PC-9 (cell line): ENCODE measurements around the gene MYBBP1A. TPM values are rescaled to one million over a fixed set of nuclear protein-coding genes. Genes with fewer than 3 reads are reported as not detected.

Experiments used
- BruUV-seq: library from RNA; stranded (reverse); fragments of 400-500 nt; replicated peaks from 2 replicates; lab custom pipeline; 2021; lab: Mats Ljungman, UMichigan
- CTCF ChIA-PET: fragments of 300-600 bp; sonication (Branson Sonifier 250); formaldehyde crosslinking; loops from one replicate; lab custom pipeline; 2022; ENCODE audit warnings: antibody characterized with exemption; lab: Charles Lee
- POLR2A ChIA-PET: fragments of 300-600 bp; sonication (Branson Sonifier 250); formaldehyde crosslinking; loops from one replicate; lab custom pipeline; 2022; ENCODE audit warnings: antibody characterized with exemption; ENCODE audit not compliant: unreplicated experiment; lab: Charles Lee
- DNase-seq, 2 experiments: peaks; one replicate each; pipeline versions ENCODE4 v3.0.0 to v3.0.0-alpha.2; 2015 to 2022; ENCODE audit warnings: mixed read lengths in 1 of 2
- H2AFZ ChIP-seq: fragments of 200-600 bp; sonication (generic); 2 replicates; pipeline ENCODE4 v1.8.1; 2017; ENCODE audit warnings: antibody characterized with exemption
- H3F3A ChIP-seq: fragments of 200-600 bp; sonication (generic); 2 replicates; pipeline ENCODE4 v1.8.1; 2017; ENCODE audit warnings: antibody characterized with exemption, mild to moderate bottlenecking, low read depth; ENCODE audit not compliant: insufficient read depth
- H3K27ac ChIP-seq: fragments of 200-600 bp; sonication (generic); 2 replicates; pipeline ENCODE4 v1.6.1; 2016; ENCODE audit warnings: mixed run types
- H3K27me3 ChIP-seq: fragments of 200-600 bp; sonication (generic); 2 replicates; pipeline ENCODE4 v1.6.1; 2016; ENCODE audit warnings: low read depth, mixed run types; ENCODE audit not compliant: insufficient read depth
- H3K36me3 ChIP-seq: fragments of 200-600 bp; sonication (generic); 2 replicates; pipeline ENCODE4 v1.6.1; 2016; ENCODE audit warnings: low read depth, mixed run types
- H3K4me1 ChIP-seq: fragments of 200-600 bp; sonication (generic); replicated peaks from 2 replicates; pipeline ENCODE4 v1.6.1; 2016; ENCODE audit warnings: mixed run types; ENCODE audit not compliant: insufficient read depth
- H3K4me2 ChIP-seq: fragments of 200-600 bp; sonication (generic); 2 replicates; pipeline ENCODE4 v1.6.1; 2017; ENCODE audit warnings: mixed run types
- H3K4me3 ChIP-seq: fragments of 200-600 bp; sonication (generic); 2 replicates; pipeline ENCODE4 v1.6.1; 2016; ENCODE audit warnings: mixed run types
- H3K79me2 ChIP-seq: fragments of 200-600 bp; sonication (generic); 2 replicates; pipeline ENCODE4 v1.6.1; 2017; ENCODE audit warnings: low read depth, mixed run types
- H3K9me2 ChIP-seq: fragments of 200-600 bp; sonication (generic); 2 replicates; pipeline ENCODE4 v1.8.1; 2017; ENCODE audit warnings: mild to moderate bottlenecking; ENCODE audit not compliant: insufficient read depth
- H3K9me3 ChIP-seq: fragments of 200-600 bp; sonication (generic); 2 replicates; pipeline ENCODE4 v1.8.1; 2016; ENCODE audit warnings: low read depth; ENCODE audit not compliant: insufficient read depth
- H4K20me1 ChIP-seq: fragments of 200-600 bp; sonication (generic); 2 replicates; pipeline ENCODE4 v1.8.1; 2017; ENCODE audit not compliant: insufficient read depth
- EZH2 ChIP-seq: fragments of 200-600 bp; sonication (generic); IDR thresholded peaks from 2 replicates; pipeline ENCODE4 v1.8.0; 2017; ENCODE audit warnings: antibody characterized with exemption, low read depth
- intact Hi-C: fragments of 100-400 bp; cut with micrococcal nuclease; formaldehyde crosslinking; loops from one replicate; pipeline ENCODE4 v1.10.0; 2022; ENCODE audit not compliant: unreplicated experiment
- total RNA-seq: library from RNA; stranded (reverse); gene quantifications from 2 replicates; pipeline ENCODE4 v1.2.3, GENCODE V29; 2021
- TF ChIP-seq, protein P1 (sequence below): fragments of 200-600 bp; sonication (generic); conservative IDR thresholded peaks from 2 replicates; pipeline ENCODE4 v1.6.1; 2017; ENCODE audit warnings: mixed run types, antibody characterized with exemption, mild to moderate bottlenecking, moderate library complexity

The MYBBP1A gene
- total RNA-seq, 1 experiment from 2014 or later, result 89.1 TPM

DNA sequence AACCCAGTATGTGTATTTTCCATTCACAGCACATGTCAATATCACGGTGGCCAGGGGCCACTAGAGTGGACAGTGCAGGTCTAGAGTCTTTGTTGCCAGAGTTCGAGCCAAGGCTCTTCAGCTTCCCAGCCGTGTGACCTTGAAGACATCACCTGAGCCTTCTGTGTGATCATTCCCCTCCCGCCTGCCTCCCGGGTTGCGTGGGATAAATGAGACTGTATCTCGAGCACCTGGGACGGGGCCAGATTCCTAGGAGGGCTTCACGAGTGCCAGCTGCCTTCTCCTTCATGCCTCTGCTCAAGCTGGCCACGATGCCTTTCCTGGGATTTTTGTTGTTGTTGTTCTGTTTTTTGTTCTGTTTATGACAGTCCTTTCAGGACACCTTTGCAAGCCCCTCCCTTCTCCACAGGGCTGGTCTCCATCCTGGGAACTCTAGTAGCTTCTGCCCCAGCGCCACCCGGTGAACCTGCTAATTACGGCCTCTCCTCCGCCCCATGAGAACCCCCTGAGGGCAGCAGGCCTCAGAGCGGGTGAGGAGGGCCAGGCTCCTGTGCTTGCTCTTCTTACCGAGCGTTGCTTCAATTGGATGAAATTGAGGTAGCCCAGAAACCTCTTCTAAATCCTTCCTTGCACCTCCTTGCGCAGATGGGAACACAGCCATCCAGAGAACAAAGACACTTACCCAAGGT, 52.6 kb downstream of the MYBBP1A start:
- CTCF ChIA-PET, result interaction anchor here (0.6 kb wide), 1 partner anchor 226 kb away, joined by 4 read pairs; no protein-coding TSS in a partner anchor

DNA sequence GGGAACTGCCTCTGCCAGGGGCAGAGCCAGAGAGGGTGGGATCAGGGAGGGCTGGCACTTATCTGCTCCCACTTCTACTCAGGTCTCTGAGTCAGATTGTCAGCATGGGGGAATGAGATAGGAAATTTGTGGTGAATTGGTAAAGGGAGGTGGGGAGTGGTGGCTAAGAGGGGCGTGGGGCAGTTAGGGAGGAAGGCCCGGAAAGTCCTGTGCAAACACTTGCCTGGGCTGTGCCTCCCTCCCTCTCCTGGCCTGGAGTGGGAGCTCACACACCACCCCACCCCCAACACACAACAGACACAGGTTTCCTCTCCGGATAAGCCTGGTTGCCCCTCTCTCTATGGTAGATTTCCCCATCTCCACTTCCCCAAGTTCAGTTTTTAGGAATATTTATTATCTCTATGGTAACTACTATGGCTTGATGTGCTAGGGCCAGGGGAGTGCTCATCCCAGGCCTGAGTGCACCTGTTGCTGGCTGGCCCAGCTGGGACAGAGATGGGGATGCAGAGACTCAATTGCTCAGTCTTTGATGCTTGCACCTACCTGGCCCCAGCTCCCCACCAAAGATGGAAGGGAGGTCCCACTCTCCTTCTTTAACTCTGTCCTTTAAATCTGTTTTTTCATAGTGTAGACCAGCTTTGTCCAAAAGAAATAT, 53.8 kb downstream of the MYBBP1A start:
- H2AFZ ChIP-seq, result no peak overlapping the region
- no peaks in the 10 kb centered on the region for H3K27me3 ChIP-seq
- 0 out of 2 replicates have a peak overlapping the region, but pooled peaks have one; percentile 21 for H3K27ac ChIP-seq
- H3F3A ChIP-seq, result peaks cover 62% of the 10 kb centered on the region
- H3K9me2 ChIP-seq, result no peaks in the 10 kb centered on the region
- no TSS peak for BruUV-seq
- no peaks in the 10 kb centered on the region for H3K36me3 ChIP-seq
- POLR2A ChIA-PET, result interaction anchor here (0.7 kb wide), 1 partner anchor 36 kb away, joined by 13 read pairs; no protein-coding TSS in a partner anchor
- peaks cover 78% of the 10 kb centered on the region for H3K4me1 ChIP-seq
- CTCF ChIA-PET, result interaction anchor here (0.6 kb wide), 1 partner anchor 79 kb away, joined by 12 read pairs; no protein-coding TSS in a partner anchor
- H3K4me2 ChIP-seq, result peak overlapping the region; percentile 90
- H3K79me2 ChIP-seq, result peaks cover 78% of the 10 kb centered on the region
- H4K20me1 ChIP-seq, result peaks cover 13% of the 10 kb centered on the region; the same call in 1 of the 2 replicates
- peak overlapping the region; percentile 81 for H3K4me3 ChIP-seq
- no peaks in the 10 kb centered on the region for H3K9me3 ChIP-seq
- peak in 1 of 2 experiments; percentile 44 for DNase-seq
- no peak for TF ChIP-seq EZH2
- TF ChIP-seq, protein P1, sequence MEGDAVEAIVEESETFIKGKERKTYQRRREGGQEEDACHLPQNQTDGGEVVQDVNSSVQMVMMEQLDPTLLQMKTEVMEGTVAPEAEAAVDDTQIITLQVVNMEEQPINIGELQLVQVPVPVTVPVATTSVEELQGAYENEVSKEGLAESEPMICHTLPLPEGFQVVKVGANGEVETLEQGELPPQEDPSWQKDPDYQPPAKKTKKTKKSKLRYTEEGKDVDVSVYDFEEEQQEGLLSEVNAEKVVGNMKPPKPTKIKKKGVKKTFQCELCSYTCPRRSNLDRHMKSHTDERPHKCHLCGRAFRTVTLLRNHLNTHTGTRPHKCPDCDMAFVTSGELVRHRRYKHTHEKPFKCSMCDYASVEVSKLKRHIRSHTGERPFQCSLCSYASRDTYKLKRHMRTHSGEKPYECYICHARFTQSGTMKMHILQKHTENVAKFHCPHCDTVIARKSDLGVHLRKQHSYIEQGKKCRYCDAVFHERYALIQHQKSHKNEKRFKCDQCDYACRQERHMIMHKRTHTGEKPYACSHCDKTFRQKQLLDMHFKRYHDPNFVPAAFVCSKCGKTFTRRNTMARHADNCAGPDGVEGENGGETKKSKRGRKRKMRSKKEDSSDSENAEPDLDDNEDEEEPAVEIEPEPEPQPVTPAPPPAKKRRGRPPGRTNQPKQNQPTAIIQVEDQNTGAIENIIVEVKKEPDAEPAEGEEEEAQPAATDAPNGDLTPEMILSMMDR, result no peak
- intact Hi-C loops, result no loop called here

More for the DNA sequence above, 52.6 kb downstream of the MYBBP1A start:
- Histone ChIP-seq H4K20me1 (peaks cover 13% of the 10 kb centered on the region), H3K4me1 (peaks cover 69% of the 10 kb centered on the region), H3K4me3 (no peak overlapping the region), H3K4me2 (peak overlapping the region; percentile 51; the same call in 1 of the 2 replicates), H3K9me3 (no peaks in the 10 kb centered on the region), H3K27me3 (no peaks in the 10 kb centered on the region), H3K9me2 (no peaks in the 10 kb centered on the region), H3K27ac (0 out of 2 replicates have a peak overlapping the region, but pooled peaks have one; percentile 58), H3K36me3 (peaks cover 6% of the 10 kb centered on the region; the same call in 1 of the 2 replicates), H3K79me2 (peaks cover 90% of the 10 kb centered on the region), H3F3A (peaks cover 56% of the 10 kb centered on the region), H2AFZ (no peak overlapping the region)
- POLR2A ChIA-PET, result no interaction called here
- no TSS peak for BruUV-seq
- intact Hi-C loops, result no loop called here
- TF ChIP-seq EZH2, result no peak
- TF ChIP-seq, protein P1, result no peak
- no peak for DNase-seq

DNA sequence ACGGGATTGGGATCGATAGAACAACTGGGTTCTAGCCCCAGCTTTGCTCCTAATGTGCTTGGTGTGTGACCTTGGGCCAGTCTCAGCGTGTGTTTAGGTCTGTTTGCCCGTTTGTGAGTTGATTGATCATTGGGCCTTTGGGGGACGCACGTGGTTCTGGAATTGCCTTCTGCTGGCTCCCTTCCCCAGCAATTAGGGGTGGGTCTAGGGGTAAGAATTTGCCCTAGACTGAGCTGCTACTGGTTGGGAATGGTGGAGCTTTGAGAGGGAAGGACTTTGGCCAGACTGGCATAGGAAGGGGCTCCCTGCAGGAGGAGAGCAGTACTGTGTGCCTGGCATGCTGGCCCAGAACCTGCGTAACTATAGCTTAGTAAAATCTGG, 55.0 kb downstream of the MYBBP1A start:
- Histone ChIP-seq H3K79me2 (peaks cover 66% of the 10 kb centered on the region), H3K4me2 (peak overlapping the region; percentile 90), H3K4me1 (peaks cover 77% of the 10 kb centered on the region), H4K20me1 (peaks cover 13% of the 10 kb centered on the region; the same call in 1 of the 2 replicates), H3K36me3 (no peaks in the 10 kb centered on the region), H3K9me2 (no peaks in the 10 kb centered on the region), H3K27me3 (no peaks in the 10 kb centered on the region), H3F3A (peaks cover 66% of the 10 kb centered on the region), H3K4me3 (peak overlapping the region; percentile 81), H2AFZ (peak overlapping the region; percentile 67), H3K27ac (peak overlapping the region; percentile 21; the same call in 1 of the 2 replicates), H3K9me3 (no peaks in the 10 kb centered on the region)
- DNase-seq, result no peak
- no TSS peak for BruUV-seq
- ChIA-PET CTCF (interaction anchor here (1.1 kb wide), 1 partner anchor 84 kb away, joined by 4 read pairs; no protein-coding TSS in a partner anchor), POLR2A (interaction anchor here (0.7 kb wide), 1 partner anchor 20 kb away, joined by 3 read pairs; no protein-coding TSS in a partner anchor)
- no peak for TF ChIP-seq EZH2
- TF ChIP-seq, protein P1, result no peak; the same call in 1 of the 2 replicates
- intact Hi-C loops, result no loop called here
